Prostate gland (tissue), 2 donors: ENCODE measurements around the gene SSR1. TPM values are rescaled to one million over a fixed set of nuclear protein-coding genes. Genes with fewer than 3 reads are reported as not detected.
A peak's percentile ranks its signal among the peaks of the same experiment; 100 is the strongest.
"Not testable (repeated sequence)": the region's sequence is repeated elsewhere in the genome, so short reads cannot be mapped to it uniquely, and the experiment has no call there.

Experiments
- DNase-seq: peaks from one replicate; pipeline ENCODE4 v3.0.0-alpha.2; 2019; ENCODE audit warnings: low spot score
- H3K27ac ChIP-seq, 2 donors: fragments of 200-600 bp; sonication (generic); 2 replicates each; pipeline ENCODE4 v1.5.1; 2017 to 2019
- H3K27me3 ChIP-seq: fragments of 200-600 bp; sonication (generic); replicated peaks from 2 replicates; pipeline ENCODE4 v1.5.1; 2019; ENCODE audit not compliant: insufficient read depth
- H3K36me3 ChIP-seq, 2 donors: fragments of 200-600 bp; sonication (generic); 1 replicate in 1 of 2; 2 replicates in 1 of 2; pipeline versions ENCODE4 v1.5.1 to v1.8.1; 2017 to 2019
- H3K4me1 ChIP-seq: fragments of 200-600 bp; sonication (generic); replicated peaks from 2 replicates; pipeline ENCODE4 v1.5.1; 2019
- H3K4me3 ChIP-seq, 2 donors: fragments of 200-600 bp; sonication (generic); 2 replicates each; pipeline ENCODE4 v1.5.1; 2017 to 2019
- H3K9me3 ChIP-seq: fragments of 200-600 bp; sonication (generic); 2 replicates; pipeline ENCODE4 v1.5.1; 2017
- POLR2A ChIP-seq: fragments of 450-650 bp; IDR thresholded peaks from one replicate; pipeline ENCODE4 v1.6.1; 2016; ENCODE audit warnings: antibody characterized with exemption, mild to moderate bottlenecking
- POLR2AphosphoS5 ChIP-seq: sonication (generic); formaldehyde crosslinking; IDR thresholded peaks from one replicate; pipeline ENCODE4 v1.6.1; 2017; ENCODE audit warnings: antibody characterized with exemption
- WGBS: methylation state at CpG from one replicate; pipeline ENCODE4 v1.1.5; 2018; 5-methylcytosine and 5-hydroxymethylcytosine counted together
- intact Hi-C: fragments of 100-400 bp; cut with DNase I; formaldehyde crosslinking; loops from one replicate; pipeline ENCODE4 v1.14.2; 2022
- total RNA-seq, 2 donors: library from RNA; depleted of rRNA; stranded (reverse); fragments of >200 nt; gene quantifications; one replicate each; pipeline ENCODE4 v1.1.0, GENCODE V29; 2016
- TF ChIP-seq, protein P1 (sequence below), 4 experiments: fragments of 200-600 bp in 2 of 4; fragments of 450-650 bp in 2 of 4; sonication (generic) in 2 of 4; IDR thresholded peaks; 1 replicate in 3 of 4; 2 replicates in 1 of 4; pipeline ENCODE4 v1.5.1; 2016 to 2019; ENCODE audit warnings: antibody characterized with exemption in 4 of 4, mild to moderate bottlenecking in 2 of 4, moderate library complexity in 2 of 4

Gene SSR1
- total RNA-seq, 2 donors from 2014 or later = 34.3 to 89.5 TPM

- no peaks in the 10 kb centered on the region for H3K36me3 ChIP-seq
- 89% methylated on average over 6 of the region's 6 CpGs for WGBS
- no peak overlapping the region for H3K4me3 ChIP-seq
- H3K27me3 ChIP-seq = no peaks in the 10 kb centered on the region
- no peaks in the 10 kb centered on the region for H3K4me1 ChIP-seq
- no peak for DNase-seq
- TF ChIP-seq, protein P1, sequence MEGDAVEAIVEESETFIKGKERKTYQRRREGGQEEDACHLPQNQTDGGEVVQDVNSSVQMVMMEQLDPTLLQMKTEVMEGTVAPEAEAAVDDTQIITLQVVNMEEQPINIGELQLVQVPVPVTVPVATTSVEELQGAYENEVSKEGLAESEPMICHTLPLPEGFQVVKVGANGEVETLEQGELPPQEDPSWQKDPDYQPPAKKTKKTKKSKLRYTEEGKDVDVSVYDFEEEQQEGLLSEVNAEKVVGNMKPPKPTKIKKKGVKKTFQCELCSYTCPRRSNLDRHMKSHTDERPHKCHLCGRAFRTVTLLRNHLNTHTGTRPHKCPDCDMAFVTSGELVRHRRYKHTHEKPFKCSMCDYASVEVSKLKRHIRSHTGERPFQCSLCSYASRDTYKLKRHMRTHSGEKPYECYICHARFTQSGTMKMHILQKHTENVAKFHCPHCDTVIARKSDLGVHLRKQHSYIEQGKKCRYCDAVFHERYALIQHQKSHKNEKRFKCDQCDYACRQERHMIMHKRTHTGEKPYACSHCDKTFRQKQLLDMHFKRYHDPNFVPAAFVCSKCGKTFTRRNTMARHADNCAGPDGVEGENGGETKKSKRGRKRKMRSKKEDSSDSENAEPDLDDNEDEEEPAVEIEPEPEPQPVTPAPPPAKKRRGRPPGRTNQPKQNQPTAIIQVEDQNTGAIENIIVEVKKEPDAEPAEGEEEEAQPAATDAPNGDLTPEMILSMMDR (IDR thresholded peaks at IDR 0.05) = no peak
- TF ChIP-seq POLR2AphosphoS5 (no peak), POLR2A (no peak)
- intact Hi-C loops = no loop called here
- no peaks in the 10 kb centered on the region for H3K9me3 ChIP-seq
- no peak overlapping the region for H3K27ac ChIP-seq
Measured at GRCh38 chr6:7315948-7316365, 3.0 kb upstream of the SSR1 start.

- H3K36me3 ChIP-seq, H3K27me3 ChIP-seq, H3K4me1 ChIP-seq, H3K9me3 ChIP-seq, DNase-seq, intact Hi-C loops, H3K4me3 ChIP-seq, H3K27ac ChIP-seq: not testable (repeated sequence)
- 91% methylated on average over 21 of the region's 34 CpGs for WGBS
Measured at GRCh38 chr6:7315087-7315947, 2.3 kb upstream of the SSR1 start.

GRCh38 chr6:7314414-7314813 lies 1.4 kb upstream of the SSR1 start:
- 93% methylated on average over 7 of the region's 7 CpGs for WGBS
- no peak for TF ChIP-seq POLR2AphosphoS5
- no peak for TF ChIP-seq POLR2A
- TF ChIP-seq, protein P1 (IDR thresholded peaks at IDR 0.05) = no peak
- Histone ChIP-seq H3K4me1 (no peaks in the 10 kb centered on the region), H3K27me3 (no peaks in the 10 kb centered on the region), H3K36me3 (no peaks in the 10 kb centered on the region), H3K4me3 (no peak overlapping the region), H3K27ac (no peak overlapping the region), H3K9me3 (no peaks in the 10 kb centered on the region)
- intact Hi-C loops = no loop called here
- DNase-seq = no peak

DNA sequence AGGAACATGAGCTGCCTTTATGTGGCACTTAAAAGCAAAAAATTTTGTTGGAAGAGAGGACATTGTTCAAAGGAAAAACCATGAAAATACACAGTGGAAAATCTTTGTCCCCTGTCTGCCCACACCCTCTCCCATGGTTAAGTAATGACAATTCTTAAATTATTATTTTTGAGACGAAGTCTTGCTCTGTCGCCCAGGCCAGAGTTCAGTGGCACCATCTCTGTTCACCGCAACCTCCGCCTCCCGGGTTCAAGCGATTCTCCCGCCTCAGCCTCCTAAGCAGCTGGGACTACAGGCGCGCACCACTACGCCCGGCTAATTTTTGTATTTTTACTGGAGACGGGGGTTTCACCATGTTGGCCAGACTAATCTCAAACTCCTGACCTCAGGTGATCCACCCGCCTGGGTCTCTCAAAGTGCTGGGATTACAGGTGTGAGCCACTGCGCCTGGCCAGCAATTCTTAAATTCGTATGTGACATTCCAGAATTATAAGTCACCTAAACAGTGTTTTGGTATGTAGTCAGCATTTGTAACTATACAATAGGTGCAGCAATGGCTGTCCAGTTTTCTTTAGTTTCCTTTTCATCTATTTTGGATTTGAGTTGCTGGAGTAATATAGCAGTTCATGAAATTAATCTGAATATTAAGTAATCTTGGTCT lies 636 bp upstream of the SSR1 start:
- TF ChIP-seq POLR2A = no peak
- TF ChIP-seq POLR2AphosphoS5 = no peak
- TF ChIP-seq, protein P1 (IDR thresholded peaks at IDR 0.05) = no peak
- 80% methylated on average over 15 of the region's 15 CpGs for WGBS
- Histone ChIP-seq H3K27me3 (no peaks in the 10 kb centered on the region), H3K9me3 (no peaks in the 10 kb centered on the region), H3K4me1 (no peaks in the 10 kb centered on the region), H3K36me3 (no peaks in the 10 kb centered on the region), H3K4me3 (peak overlapping the region; percentile 72 to 99), H3K27ac (peak overlapping the region; percentile 93 to 95)
- intact Hi-C loops = loop anchor here (2.0 kb wide), 2 partner anchors 75 to 277 kb away; partner anchors contain the start of genes CAGE1, RIOK1 and SNRNP48
- DNase-seq = no peak

GRCh38 chr6:7311917-7312615 lies 933 bp downstream of the SSR1 start:
- no peaks in the 10 kb centered on the region for H3K36me3 ChIP-seq
- H3K4me3 ChIP-seq = peak overlapping the region; percentile 72 to 99
- no peak for TF ChIP-seq POLR2A
- TF ChIP-seq, protein P1 (IDR thresholded peaks at IDR 0.05) = no peak
- TF ChIP-seq POLR2AphosphoS5 = no peak
- peak overlapping the region; percentile 93 to 95 for H3K27ac ChIP-seq
- under 1% methylated on average over 17 of the region's 17 CpGs for WGBS
- no peaks in the 10 kb centered on the region for H3K9me3 ChIP-seq
- H3K27me3 ChIP-seq = no peaks in the 10 kb centered on the region
- intact Hi-C loops = loop anchor here (2.0 kb wide), 2 partner anchors 77 to 279 kb away; partner anchors contain the start of genes CAGE1, RIOK1 and SNRNP48
- no peak for DNase-seq
- H3K4me1 ChIP-seq = no peaks in the 10 kb centered on the region
